Central memory CD8-positive, alpha-beta T cell (primary cell): ENCODE results near the gene TMPRSS9.

Experiments
- ATAC-seq: fragments of 150-1000 bp; cut with Tn5 transposase; replicated peaks from 2 replicates; pipeline ENCODE4 v1.10.0; 2022; ENCODE audit warnings: mild to moderate bottlenecking, moderate FRiP score, moderate number of reproducible peaks; ENCODE audit not compliant: poor library complexity, severe bottlenecking; ENCODE audit errors: extremely low read depth
- DNase-seq, 2 donors: peaks; one replicate each; pipeline ENCODE4 v3.0.0; 2021; ENCODE audit warnings: low spot score in 2 of 2
- H3K27ac Mint-ChIP-seq: one replicate; pipeline ENCODE4 v1.8.0; 2022; ENCODE audit warnings: low read depth, mild to moderate bottlenecking, moderate library complexity, mixed read lengths
- H3K27me3 Mint-ChIP-seq: one replicate; pipeline ENCODE4 v1.8.0; 2022; ENCODE audit warnings: mixed read lengths
- H3K36me3 Mint-ChIP-seq: one replicate; pipeline ENCODE4 v1.8.0; 2022; ENCODE audit warnings: mild to moderate bottlenecking, moderate library complexity, mixed read lengths; ENCODE audit not compliant: insufficient read depth
- H3K4me1 Mint-ChIP-seq: one replicate; pipeline ENCODE4 v1.8.0; 2022; ENCODE audit warnings: mixed read lengths
- H3K4me3 Mint-ChIP-seq: one replicate; pipeline ENCODE4 v1.8.0; 2022; ENCODE audit warnings: mild to moderate bottlenecking, moderate library complexity, mixed read lengths
- H3K9me3 Mint-ChIP-seq: one replicate; pipeline ENCODE4 v1.8.0; 2022; ENCODE audit warnings: mixed read lengths

The TMPRSS9 gene

GRCh38 chr19:2441096-2441752, 81.2 kb downstream of the TMPRSS9 start:
- Mint-ChIP-seq H3K9me3 (no peaks in the 10 kb centered on the region), H3K27me3 (no peaks in the 10 kb centered on the region), H3K36me3 (peaks cover 10% of the 10 kb centered on the region), H3K4me3 (no peak overlapping the region), H3K4me1 (peaks cover 2% of the 10 kb centered on the region), H3K27ac (no peak overlapping the region)
- ATAC-seq (no peak), DNase-seq (no peak)

GRCh38 chr19:2443116-2443784, 83.2 kb downstream of the TMPRSS9 start:
- no peak for ATAC-seq
- Mint-ChIP-seq H3K9me3 (no peaks in the 10 kb centered on the region), H3K4me3 (no peak overlapping the region)

GRCh38 chr19:2443785-2444182, 83.7 kb downstream of the TMPRSS9 start:
- ATAC-seq (no peak), DNase-seq (no peak)
- H3K36me3 Mint-ChIP-seq = peaks cover 4% of the 10 kb centered on the region
- H3K4me3 Mint-ChIP-seq = no peak overlapping the region
- no peaks in the 10 kb centered on the region for H3K27me3 Mint-ChIP-seq
- H3K27ac Mint-ChIP-seq = no peak overlapping the region
- peaks cover 7% of the 10 kb centered on the region for H3K4me1 Mint-ChIP-seq
- no peaks in the 10 kb centered on the region for H3K9me3 Mint-ChIP-seq

More at GRCh38 chr19:2443116-2443784, 83.2 kb downstream of the TMPRSS9 start:
- DNase-seq = no peak
- Mint-ChIP-seq H3K36me3 (peaks cover 8% of the 10 kb centered on the region), H3K27ac (no peak overlapping the region), H3K4me1 (peaks cover 7% of the 10 kb centered on the region), H3K27me3 (no peaks in the 10 kb centered on the region)

- no peaks in the 10 kb centered on the region for H3K27me3 Mint-ChIP-seq
- H3K27ac Mint-ChIP-seq = no peak overlapping the region
- peaks cover 7% of the 10 kb centered on the region for H3K4me1 Mint-ChIP-seq
- peaks cover 4% of the 10 kb centered on the region for H3K36me3 Mint-ChIP-seq
- DNase-seq (no peak), ATAC-seq (no peak)
- no peak overlapping the region for H3K4me3 Mint-ChIP-seq
- no peaks in the 10 kb centered on the region for H3K9me3 Mint-ChIP-seq
These were observed 84.4 kb downstream of the TMPRSS9 start for GRCh38 chr19:2444251-2445002.

GRCh38 chr19:2446381-2446780, 86.3 kb downstream of the TMPRSS9 start:
- H3K9me3 Mint-ChIP-seq = no peaks in the 10 kb centered on the region
- H3K4me3 Mint-ChIP-seq = peak overlapping the region; percentile 67
- H3K27ac Mint-ChIP-seq = peak overlapping the region; percentile 91
- H3K27me3 Mint-ChIP-seq = no peaks in the 10 kb centered on the region
- no peak for DNase-seq
- ATAC-seq = peak; percentile 56
- H3K36me3 Mint-ChIP-seq = peaks cover 4% of the 10 kb centered on the region
- peaks cover 7% of the 10 kb centered on the region for H3K4me1 Mint-ChIP-seq

- ATAC-seq (no peak), DNase-seq (no peak)
- Mint-ChIP-seq H3K9me3 (no peaks in the 10 kb centered on the region), H3K4me3 (no peak overlapping the region), H3K27me3 (no peaks in the 10 kb centered on the region), H3K27ac (no peak overlapping the region), H3K36me3 (peaks cover 1% of the 10 kb centered on the region), H3K4me1 (peaks cover 7% of the 10 kb centered on the region)
These were observed 89.0 kb downstream of the TMPRSS9 start for GRCh38 chr19:2449019-2449418.

- Mint-ChIP-seq H3K27ac (no peak overlapping the region), H3K36me3 (peaks cover 1% of the 10 kb centered on the region), H3K9me3 (no peaks in the 10 kb centered on the region), H3K4me1 (peaks cover 19% of the 10 kb centered on the region), H3K27me3 (no peaks in the 10 kb centered on the region), H3K4me3 (no peak overlapping the region)
- ATAC-seq = no peak
- DNase-seq = no peak
These were observed 91.1 kb downstream of the TMPRSS9 start for GRCh38 chr19:2451138-2451537.

GRCh38 chr19:2451741-2452140, 91.7 kb downstream of the TMPRSS9 start:
- H3K4me3 Mint-ChIP-seq = no peak overlapping the region
- H3K27ac Mint-ChIP-seq = no peak overlapping the region
- H3K4me1 Mint-ChIP-seq = peaks cover 13% of the 10 kb centered on the region
- DNase-seq (no peak), ATAC-seq (no peak)
- H3K27me3 Mint-ChIP-seq = no peaks in the 10 kb centered on the region
- H3K9me3 Mint-ChIP-seq = no peaks in the 10 kb centered on the region
- H3K36me3 Mint-ChIP-seq = peaks cover 1% of the 10 kb centered on the region

- no peak for ATAC-seq
- Mint-ChIP-seq H3K9me3 (no peaks in the 10 kb centered on the region), H3K36me3 (no peaks in the 10 kb centered on the region), H3K27me3 (no peaks in the 10 kb centered on the region), H3K4me3 (no peak overlapping the region), H3K27ac (no peak overlapping the region), H3K4me1 (peaks cover 22% of the 10 kb centered on the region)
- DNase-seq = no peak
These were observed 93.5 kb downstream of the TMPRSS9 start for GRCh38 chr19:2453431-2454025.

GRCh38 chr19:2454199-2454961, 94.3 kb downstream of the TMPRSS9 start:
- peak overlapping the region; percentile 77 for H3K4me3 Mint-ChIP-seq
- no peaks in the 10 kb centered on the region for H3K9me3 Mint-ChIP-seq
- DNase-seq (no peak), ATAC-seq (no peak)
- H3K36me3 Mint-ChIP-seq = no peaks in the 10 kb centered on the region
- peaks cover 22% of the 10 kb centered on the region for H3K4me1 Mint-ChIP-seq
- no peaks in the 10 kb centered on the region for H3K27me3 Mint-ChIP-seq
- H3K27ac Mint-ChIP-seq = peak overlapping the region; percentile 85

GRCh38 chr19:2454962-2455850, 95.1 kb downstream of the TMPRSS9 start:
- Mint-ChIP-seq H3K36me3 (no peaks in the 10 kb centered on the region), H3K4me1 (peaks cover 22% of the 10 kb centered on the region), H3K27ac (peak overlapping the region; percentile 85), H3K9me3 (no peaks in the 10 kb centered on the region), H3K27me3 (no peaks in the 10 kb centered on the region), H3K4me3 (peak overlapping the region; percentile 77)
- DNase-seq (no peak), ATAC-seq (no peak)
